NOMO-1 (cell line): ENCODE measurements around the gene ITIH3.

Experiments used
- DNase-seq, 2 experiments: peaks; one replicate each; lab custom pipeline; 2025; ENCODE audit not compliant: unreplicated experiment in 2 of 2; lab: John Stamatoyannopoulos, UW

The ITIH3 gene

GRCh38 chr3:52792961-52793695, 1.5 kb upstream of the ITIH3 start:
- DNase-seq: no peak

- no peak for DNase-seq
Observed at GRCh38 chr3:52793702-52794611, 639 bp upstream of the ITIH3 start.

- no peak for DNase-seq
Observed at GRCh38 chr3:52795298-52795900, 803 bp downstream of the ITIH3 start.

- no peak for DNase-seq
Observed at GRCh38 chr3:52796411-52796810, 1.8 kb downstream of the ITIH3 start.

GRCh38 chr3:52798376-52798977, 3.9 kb downstream of the ITIH3 start:
- DNase-seq: no peak

GRCh38 chr3:52798978-52799476, 4.4 kb downstream of the ITIH3 start:
- no peak for DNase-seq

- no peak for DNase-seq
Observed at GRCh38 chr3:52800079-52800478, 5.5 kb downstream of the ITIH3 start.

GRCh38 chr3:52801839-52802238, 7.2 kb downstream of the ITIH3 start:
- no peak for DNase-seq

- DNase-seq: no peak
Observed at GRCh38 chr3:52805270-52806039, 10.9 kb downstream of the ITIH3 start.

- DNase-seq: no peak
Observed at GRCh38 chr3:52809149-52809548, 14.6 kb downstream of the ITIH3 start.

GRCh38 chr3:52809662-52810377, 15.2 kb downstream of the ITIH3 start:
- DNase-seq: no peak

GRCh38 chr3:52810923-52811322, 16.3 kb downstream of the ITIH3 start:
- no peak for DNase-seq

- DNase-seq: no peak
Observed at GRCh38 chr3:52811452-52812011, 16.9 kb downstream of the ITIH3 start.

- DNase-seq: no peak
Observed at GRCh38 chr3:52813810-52814209, 19.2 kb downstream of the ITIH3 start.

GRCh38 chr3:52816199-52816598, 21.6 kb downstream of the ITIH3 start:
- DNase-seq: no peak

GRCh38 chr3:52816654-52817053, 22.1 kb downstream of the ITIH3 start:
- no peak for DNase-seq

- no peak for DNase-seq
Observed at GRCh38 chr3:52817221-52817620, 22.6 kb downstream of the ITIH3 start.

GRCh38 chr3:52817860-52818259, 23.3 kb downstream of the ITIH3 start:
- no peak for DNase-seq

GRCh38 chr3:52819936-52820335, 25.3 kb downstream of the ITIH3 start:
- DNase-seq: no peak
